Measurements from ENCODE around the gene ABCC9.

DNA sequence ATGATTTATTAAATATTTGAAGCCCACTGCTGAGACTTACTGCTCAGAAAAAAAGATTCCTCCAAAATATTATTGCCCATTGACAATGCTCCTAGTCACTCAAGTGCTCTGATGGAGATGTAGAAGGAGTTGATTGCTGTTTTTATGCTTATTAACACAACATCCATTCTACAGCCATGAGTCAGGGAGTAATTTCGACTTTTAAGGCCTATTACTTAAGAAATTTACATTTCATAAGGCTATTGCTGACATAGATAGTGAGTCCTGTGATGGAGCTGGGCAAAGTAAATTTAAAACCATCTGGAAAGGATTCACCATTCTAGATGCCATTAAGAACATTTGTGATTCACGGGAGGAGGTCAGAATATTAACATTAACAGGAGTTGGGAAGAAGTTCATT is 171.9 kb downstream of the ABCC9 start:
- TF ChIP-seq SIN3A (IDR thresholded peaks at IDR 0.05; ENCODE audit: borderline replicate concordance, insufficient read depth, low read depth, low read length): no peak
- TF ChIP-seq, protein P1, sequence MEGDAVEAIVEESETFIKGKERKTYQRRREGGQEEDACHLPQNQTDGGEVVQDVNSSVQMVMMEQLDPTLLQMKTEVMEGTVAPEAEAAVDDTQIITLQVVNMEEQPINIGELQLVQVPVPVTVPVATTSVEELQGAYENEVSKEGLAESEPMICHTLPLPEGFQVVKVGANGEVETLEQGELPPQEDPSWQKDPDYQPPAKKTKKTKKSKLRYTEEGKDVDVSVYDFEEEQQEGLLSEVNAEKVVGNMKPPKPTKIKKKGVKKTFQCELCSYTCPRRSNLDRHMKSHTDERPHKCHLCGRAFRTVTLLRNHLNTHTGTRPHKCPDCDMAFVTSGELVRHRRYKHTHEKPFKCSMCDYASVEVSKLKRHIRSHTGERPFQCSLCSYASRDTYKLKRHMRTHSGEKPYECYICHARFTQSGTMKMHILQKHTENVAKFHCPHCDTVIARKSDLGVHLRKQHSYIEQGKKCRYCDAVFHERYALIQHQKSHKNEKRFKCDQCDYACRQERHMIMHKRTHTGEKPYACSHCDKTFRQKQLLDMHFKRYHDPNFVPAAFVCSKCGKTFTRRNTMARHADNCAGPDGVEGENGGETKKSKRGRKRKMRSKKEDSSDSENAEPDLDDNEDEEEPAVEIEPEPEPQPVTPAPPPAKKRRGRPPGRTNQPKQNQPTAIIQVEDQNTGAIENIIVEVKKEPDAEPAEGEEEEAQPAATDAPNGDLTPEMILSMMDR (IDR thresholded peaks at IDR 0.05): no peak
- no peak for TF ChIP-seq POLR2AphosphoS5 (IDR thresholded peaks at IDR 0.05; ENCODE audit: low read depth, low read length)
- TF ChIP-seq, protein P2, sequence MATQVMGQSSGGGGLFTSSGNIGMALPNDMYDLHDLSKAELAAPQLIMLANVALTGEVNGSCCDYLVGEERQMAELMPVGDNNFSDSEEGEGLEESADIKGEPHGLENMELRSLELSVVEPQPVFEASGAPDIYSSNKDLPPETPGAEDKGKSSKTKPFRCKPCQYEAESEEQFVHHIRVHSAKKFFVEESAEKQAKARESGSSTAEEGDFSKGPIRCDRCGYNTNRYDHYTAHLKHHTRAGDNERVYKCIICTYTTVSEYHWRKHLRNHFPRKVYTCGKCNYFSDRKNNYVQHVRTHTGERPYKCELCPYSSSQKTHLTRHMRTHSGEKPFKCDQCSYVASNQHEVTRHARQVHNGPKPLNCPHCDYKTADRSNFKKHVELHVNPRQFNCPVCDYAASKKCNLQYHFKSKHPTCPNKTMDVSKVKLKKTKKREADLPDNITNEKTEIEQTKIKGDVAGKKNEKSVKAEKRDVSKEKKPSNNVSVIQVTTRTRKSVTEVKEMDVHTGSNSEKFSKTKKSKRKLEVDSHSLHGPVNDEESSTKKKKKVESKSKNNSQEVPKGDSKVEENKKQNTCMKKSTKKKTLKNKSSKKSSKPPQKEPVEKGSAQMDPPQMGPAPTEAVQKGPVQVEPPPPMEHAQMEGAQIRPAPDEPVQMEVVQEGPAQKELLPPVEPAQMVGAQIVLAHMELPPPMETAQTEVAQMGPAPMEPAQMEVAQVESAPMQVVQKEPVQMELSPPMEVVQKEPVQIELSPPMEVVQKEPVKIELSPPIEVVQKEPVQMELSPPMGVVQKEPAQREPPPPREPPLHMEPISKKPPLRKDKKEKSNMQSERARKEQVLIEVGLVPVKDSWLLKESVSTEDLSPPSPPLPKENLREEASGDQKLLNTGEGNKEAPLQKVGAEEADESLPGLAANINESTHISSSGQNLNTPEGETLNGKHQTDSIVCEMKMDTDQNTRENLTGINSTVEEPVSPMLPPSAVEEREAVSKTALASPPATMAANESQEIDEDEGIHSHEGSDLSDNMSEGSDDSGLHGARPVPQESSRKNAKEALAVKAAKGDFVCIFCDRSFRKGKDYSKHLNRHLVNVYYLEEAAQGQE (IDR thresholded peaks at IDR 0.05; ENCODE audit: insufficient read depth in 1 of 2, low read depth in 2 of 2, low read length in 1 of 2): no peak
- TF ChIP-seq TCF7L2 (IDR thresholded peaks at IDR 0.05; ENCODE audit: low read depth, low read length): no peak
